Astrocyte (in vitro differentiated cells and primary cell): ENCODE results near the gene NAV2. TPM values are rescaled to one million over a fixed set of nuclear protein-coding genes. Genes with fewer than 3 reads are reported as not detected.
A peak's percentile ranks its signal among the peaks of the same experiment; 100 is the strongest.

Experiments used
- DNase-seq: peaks from one replicate; pipeline ENCODE4 v3.0.0-alpha.2; 2010; ENCODE audit warnings: low read depth
- FAIRE-seq: peaks from 2 replicates; lab custom pipeline; 2011; peaks lifted over from hg19 to GRCh38; lab: Jason Lieb, UNC
- H2AFZ ChIP-seq: 2 replicates; pipeline ENCODE4 v1.6.0; 2012; ENCODE audit warnings: low read depth, low read length, inconsistent platforms
- H3K27ac ChIP-seq: 2 replicates; pipeline ENCODE4 v1.5.1; 2011; ENCODE audit warnings: low read depth, low read length, inconsistent platforms
- H3K27me3 ChIP-seq: 2 replicates; pipeline ENCODE4 v1.6.0; 2011; ENCODE audit warnings: low read length, inconsistent platforms; ENCODE audit not compliant: insufficient read depth
- H3K36me3 ChIP-seq: 2 replicates; pipeline ENCODE4 v1.5.1; 2011; ENCODE audit warnings: low read length, inconsistent platforms; ENCODE audit not compliant: insufficient read depth
- H3K4me1 ChIP-seq: 2 replicates; pipeline ENCODE4 v1.5.1; 2011; ENCODE audit warnings: low read length, inconsistent platforms; ENCODE audit not compliant: insufficient read depth
- H3K4me2 ChIP-seq: 2 replicates; pipeline ENCODE4 v1.6.0; 2012; ENCODE audit warnings: low read length, inconsistent platforms
- H3K4me3 ChIP-seq: 2 replicates; pipeline ENCODE4 v1.5.1; 2011; ENCODE audit warnings: low read depth, mild to moderate bottlenecking, low read length, inconsistent platforms; ENCODE audit not compliant: insufficient read depth
- H3K79me2 ChIP-seq: 2 replicates; pipeline ENCODE4 v1.6.0; 2012; ENCODE audit warnings: mild to moderate bottlenecking, low read length, inconsistent platforms; ENCODE audit not compliant: insufficient read depth
- H3K9ac ChIP-seq: 2 replicates; pipeline ENCODE4 v1.6.0; 2012; ENCODE audit warnings: mild to moderate bottlenecking, low read length, inconsistent platforms
- H3K9me3 ChIP-seq: 2 replicates; pipeline ENCODE4 v1.5.1; 2012; ENCODE audit warnings: low read depth, mild to moderate bottlenecking, low read length, inconsistent platforms; ENCODE audit not compliant: insufficient read depth
- H4K20me1 ChIP-seq: 2 replicates; pipeline ENCODE4 v1.6.0; 2012; ENCODE audit warnings: low read length, inconsistent platforms; ENCODE audit not compliant: insufficient read depth
- H3K27ac Mint-ChIP-seq: one replicate; pipeline ENCODE4 v1.8.0; 2021; ENCODE audit warnings: mild to moderate bottlenecking, mixed read lengths; ENCODE audit not compliant: unreplicated experiment
- H3K27me3 Mint-ChIP-seq: one replicate; pipeline ENCODE4 v1.8.0; 2021; ENCODE audit warnings: low read depth, mixed read lengths; ENCODE audit not compliant: unreplicated experiment
- H3K36me3 Mint-ChIP-seq: one replicate; pipeline ENCODE4 v1.8.0; 2021; ENCODE audit warnings: low read depth, mixed read lengths; ENCODE audit not compliant: unreplicated experiment
- H3K4me1 Mint-ChIP-seq: one replicate; pipeline ENCODE4 v1.8.0; 2021; ENCODE audit warnings: low read depth, mixed read lengths; ENCODE audit not compliant: unreplicated experiment
- H3K4me3 Mint-ChIP-seq: one replicate; pipeline ENCODE4 v1.8.0; 2021; ENCODE audit warnings: mild to moderate bottlenecking, moderate library complexity, mixed read lengths; ENCODE audit not compliant: unreplicated experiment
- H3K9me3 Mint-ChIP-seq: one replicate; pipeline ENCODE4 v1.8.0; 2021; ENCODE audit warnings: mild to moderate bottlenecking, mixed read lengths; ENCODE audit not compliant: unreplicated experiment
- EZH2 ChIP-seq: IDR thresholded peaks from 2 replicates; pipeline ENCODE4 v1.6.1; 2012; ENCODE audit warnings: mild to moderate bottlenecking, low read length, inconsistent platforms; ENCODE audit not compliant: insufficient read depth
- total RNA-seq: library from RNA; stranded (reverse); gene quantifications from 2 replicates; pipeline ENCODE4 v1.2.1, GENCODE V29; 2021
- TF ChIP-seq, protein P1 (sequence below): IDR thresholded peaks from 2 replicates; pipeline ENCODE4 v1.5.1; 2011; ENCODE audit warnings: low read depth, mild to moderate bottlenecking, inconsistent platforms, low read length, moderate library complexity; ENCODE audit not compliant: insufficient read depth

NAV2 gene
- total RNA-seq, 1 donor from 2014 or later = 20.6 TPM

DNA sequence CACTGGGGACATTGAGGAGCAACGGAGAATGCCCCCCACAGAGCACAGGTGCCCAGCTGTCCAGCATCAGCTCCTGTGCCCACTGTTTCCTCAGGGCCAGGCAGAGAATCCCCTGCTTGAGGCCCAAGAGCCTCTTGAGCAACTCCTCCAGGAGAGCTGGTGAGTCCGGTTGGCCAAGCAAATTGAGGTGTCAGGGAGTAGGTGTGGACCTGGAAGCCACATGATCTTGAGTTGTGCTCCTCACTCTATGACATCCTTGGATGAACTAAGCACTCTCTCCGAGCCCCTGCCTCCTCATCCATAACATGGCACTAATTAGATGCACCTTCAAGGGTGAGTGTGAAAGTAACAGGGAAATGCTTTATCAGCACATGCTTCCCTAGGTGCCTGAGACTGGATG lies 326.3 kb downstream of the NAV2 start:
- no peaks in the 10 kb centered on the region for H3K79me2 ChIP-seq
- Mint-ChIP-seq H3K9me3 (no peaks in the 10 kb centered on the region), H3K4me3 (no peak overlapping the region), H3K27me3 (no peaks in the 10 kb centered on the region), H3K27ac (no peak overlapping the region), H3K4me1 (peaks cover 38% of the 10 kb centered on the region), H3K36me3 (peaks cover 19% of the 10 kb centered on the region)
- H3K9me3 ChIP-seq = no peaks in the 10 kb centered on the region
- H3K27me3 ChIP-seq = peaks cover 3% of the 10 kb centered on the region
- H3K36me3 ChIP-seq = no peaks in the 10 kb centered on the region
- peaks cover 22% of the 10 kb centered on the region for H3K4me1 ChIP-seq
- FAIRE-seq (no peak), DNase-seq (no peak)
- H3K4me2 ChIP-seq = no peak overlapping the region
- no peak for TF ChIP-seq EZH2
- H4K20me1 ChIP-seq = peaks cover 14% of the 10 kb centered on the region
- no peak overlapping the region for H3K4me3 ChIP-seq
- H2AFZ ChIP-seq = no peak overlapping the region
- H3K9ac ChIP-seq = no peak overlapping the region
- no peak overlapping the region for H3K27ac ChIP-seq

DNA sequence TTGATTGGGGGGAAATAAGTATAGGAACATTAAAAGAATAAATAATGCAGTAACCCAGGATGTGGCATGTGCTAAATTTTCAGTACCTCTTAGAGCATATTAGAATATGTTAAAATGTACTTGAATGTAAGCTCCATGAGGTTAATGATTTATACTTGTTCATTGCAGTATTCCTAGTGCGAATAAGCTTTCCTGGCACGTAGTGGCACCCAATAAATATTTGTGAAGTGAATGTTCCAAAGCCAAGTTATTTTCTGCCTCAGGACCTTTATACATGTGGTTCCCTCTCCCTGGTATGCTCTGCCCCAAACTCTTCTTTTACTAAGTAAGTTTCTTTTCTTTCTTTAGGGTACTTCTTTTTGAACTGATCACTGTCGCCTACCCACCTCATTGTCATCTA lies 328.9 kb downstream of the NAV2 start:
- peaks cover 4% of the 10 kb centered on the region for H3K36me3 ChIP-seq
- H3K4me2 ChIP-seq = no peak overlapping the region
- no peak overlapping the region for H3K27ac ChIP-seq
- FAIRE-seq = no peak
- H3K36me3 Mint-ChIP-seq = peaks cover 24% of the 10 kb centered on the region
- H4K20me1 ChIP-seq = peaks cover 11% of the 10 kb centered on the region
- no peaks in the 10 kb centered on the region for H3K79me2 ChIP-seq
- no peak overlapping the region for H3K4me3 Mint-ChIP-seq
- H3K9ac ChIP-seq = no peak overlapping the region
- no peak overlapping the region for H2AFZ ChIP-seq
- DNase-seq = no peak
- H3K9me3 ChIP-seq = no peaks in the 10 kb centered on the region
- H3K9me3 Mint-ChIP-seq = no peaks in the 10 kb centered on the region
- H3K4me3 ChIP-seq = no peak overlapping the region
- peaks cover 18% of the 10 kb centered on the region for H3K4me1 Mint-ChIP-seq
- H3K4me1 ChIP-seq = peaks cover 6% of the 10 kb centered on the region
- no peaks in the 10 kb centered on the region for H3K27me3 Mint-ChIP-seq
- TF ChIP-seq, protein P1, sequence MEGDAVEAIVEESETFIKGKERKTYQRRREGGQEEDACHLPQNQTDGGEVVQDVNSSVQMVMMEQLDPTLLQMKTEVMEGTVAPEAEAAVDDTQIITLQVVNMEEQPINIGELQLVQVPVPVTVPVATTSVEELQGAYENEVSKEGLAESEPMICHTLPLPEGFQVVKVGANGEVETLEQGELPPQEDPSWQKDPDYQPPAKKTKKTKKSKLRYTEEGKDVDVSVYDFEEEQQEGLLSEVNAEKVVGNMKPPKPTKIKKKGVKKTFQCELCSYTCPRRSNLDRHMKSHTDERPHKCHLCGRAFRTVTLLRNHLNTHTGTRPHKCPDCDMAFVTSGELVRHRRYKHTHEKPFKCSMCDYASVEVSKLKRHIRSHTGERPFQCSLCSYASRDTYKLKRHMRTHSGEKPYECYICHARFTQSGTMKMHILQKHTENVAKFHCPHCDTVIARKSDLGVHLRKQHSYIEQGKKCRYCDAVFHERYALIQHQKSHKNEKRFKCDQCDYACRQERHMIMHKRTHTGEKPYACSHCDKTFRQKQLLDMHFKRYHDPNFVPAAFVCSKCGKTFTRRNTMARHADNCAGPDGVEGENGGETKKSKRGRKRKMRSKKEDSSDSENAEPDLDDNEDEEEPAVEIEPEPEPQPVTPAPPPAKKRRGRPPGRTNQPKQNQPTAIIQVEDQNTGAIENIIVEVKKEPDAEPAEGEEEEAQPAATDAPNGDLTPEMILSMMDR = no peak
- TF ChIP-seq EZH2 = no peak
- no peaks in the 10 kb centered on the region for H3K27me3 ChIP-seq
- H3K27ac Mint-ChIP-seq = no peak overlapping the region

DNA sequence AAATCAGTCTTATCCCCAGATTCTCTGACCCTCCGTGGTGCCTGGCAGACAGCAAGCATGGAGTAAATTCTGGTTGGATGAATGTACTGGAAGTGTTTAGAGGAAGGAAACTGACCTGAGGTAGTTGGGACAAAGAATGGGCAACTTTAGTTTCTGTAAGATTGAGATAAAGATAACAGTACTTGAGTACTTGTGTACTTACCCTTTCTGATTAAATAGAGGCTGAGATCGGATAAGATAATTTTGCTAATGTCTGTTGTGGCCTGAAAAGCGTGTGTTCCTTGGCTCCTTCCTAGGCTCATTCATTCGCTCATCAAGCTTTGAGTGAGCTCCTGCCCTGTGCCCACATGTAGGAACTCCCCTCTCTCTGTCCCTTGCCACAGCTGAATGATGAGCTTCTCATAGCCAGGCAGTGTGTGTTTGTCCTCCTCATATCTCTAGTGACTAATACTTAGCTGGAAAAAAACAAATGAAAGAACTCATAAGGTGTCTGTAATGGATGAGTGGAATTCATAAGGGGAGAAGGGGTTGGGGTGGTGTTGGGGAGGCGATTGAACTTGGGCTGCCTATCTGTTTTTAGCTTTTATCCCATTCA lies 329.5 kb downstream of the NAV2 start:
- H3K4me3 ChIP-seq = no peak overlapping the region
- H3K4me2 ChIP-seq = peak overlapping the region; percentile 17
- Mint-ChIP-seq H3K9me3 (no peaks in the 10 kb centered on the region), H3K27me3 (no peaks in the 10 kb centered on the region), H3K27ac (no peak overlapping the region), H3K4me1 (peaks cover 16% of the 10 kb centered on the region), H3K4me3 (no peak overlapping the region), H3K36me3 (peaks cover 25% of the 10 kb centered on the region)
- no peak overlapping the region for H3K27ac ChIP-seq
- peak overlapping the region; percentile 25 for H3K9ac ChIP-seq
- no peak for FAIRE-seq
- H4K20me1 ChIP-seq = peaks cover 11% of the 10 kb centered on the region
- H3K79me2 ChIP-seq = no peaks in the 10 kb centered on the region
- H3K9me3 ChIP-seq = no peaks in the 10 kb centered on the region
- no peak overlapping the region for H2AFZ ChIP-seq
- DNase-seq = peak; percentile 52
- peaks cover 6% of the 10 kb centered on the region for H3K4me1 ChIP-seq
- no peaks in the 10 kb centered on the region for H3K27me3 ChIP-seq
- no peak for TF ChIP-seq EZH2
- TF ChIP-seq, protein P1 = no peak
- peaks cover 4% of the 10 kb centered on the region for H3K36me3 ChIP-seq
